Measurements from ENCODE around the gene PGAM1. TPM values are rescaled to one million over a fixed set of nuclear protein-coding genes. Genes with fewer than 3 reads are reported as not detected.
A peak's percentile ranks its signal among the peaks of the same experiment; 100 is the strongest.

Gene PGAM1
- total and polyA plus RNA-seq, 2 of the 13 experiments (the other 11 are each of a cell fraction or from before 2014, with no cell fraction given) = 354 to 483 TPM

DNA sequence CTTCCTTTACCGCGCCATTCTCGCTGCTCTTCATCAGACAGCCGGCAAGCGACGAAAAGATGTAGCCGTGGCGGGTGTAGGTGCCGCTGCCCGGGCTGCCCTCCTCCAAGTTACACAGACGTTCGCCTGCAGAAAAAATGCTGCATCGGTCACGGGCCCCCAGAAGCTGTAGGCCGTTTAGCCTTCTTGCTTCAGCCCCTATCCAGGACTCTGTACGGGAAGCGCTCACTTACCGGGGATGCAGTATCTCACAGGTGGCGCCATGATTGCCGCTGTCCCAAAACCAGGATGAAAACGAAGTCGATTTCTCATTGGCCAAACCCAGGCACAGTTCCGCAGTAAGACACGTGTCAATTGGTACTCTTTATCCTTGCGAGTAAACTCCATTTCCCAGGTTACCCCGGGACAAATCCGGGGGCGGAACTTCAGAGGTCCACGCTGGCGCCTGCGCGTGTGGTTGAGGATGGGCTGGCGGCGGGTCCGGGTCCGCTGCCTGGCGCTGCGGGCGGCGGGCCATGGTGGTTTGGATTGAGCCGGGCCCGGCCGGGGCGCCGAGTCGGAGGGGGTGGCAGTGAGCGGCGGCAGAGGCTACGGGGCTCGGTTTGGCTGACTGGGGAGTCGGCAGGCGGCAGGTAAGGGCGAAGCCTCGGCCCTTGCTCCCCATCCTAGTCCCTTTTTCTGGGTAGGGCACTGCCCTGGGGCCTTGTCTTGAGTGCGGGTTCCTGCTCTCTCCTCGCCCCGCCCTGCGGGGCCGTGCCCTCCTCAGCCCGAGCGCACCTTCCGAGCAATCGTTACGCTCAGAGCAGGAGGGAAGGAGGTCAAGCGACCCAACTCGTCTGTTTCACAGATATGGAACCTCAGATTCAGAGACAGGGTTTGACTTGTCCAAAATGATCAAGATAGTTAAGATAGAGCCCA, 20.0 kb downstream of the PGAM1 start, which contains the start of the genes EXOSC1 and ZDHHC16 (continued):
- TF ChIP-seq, protein P1, sequence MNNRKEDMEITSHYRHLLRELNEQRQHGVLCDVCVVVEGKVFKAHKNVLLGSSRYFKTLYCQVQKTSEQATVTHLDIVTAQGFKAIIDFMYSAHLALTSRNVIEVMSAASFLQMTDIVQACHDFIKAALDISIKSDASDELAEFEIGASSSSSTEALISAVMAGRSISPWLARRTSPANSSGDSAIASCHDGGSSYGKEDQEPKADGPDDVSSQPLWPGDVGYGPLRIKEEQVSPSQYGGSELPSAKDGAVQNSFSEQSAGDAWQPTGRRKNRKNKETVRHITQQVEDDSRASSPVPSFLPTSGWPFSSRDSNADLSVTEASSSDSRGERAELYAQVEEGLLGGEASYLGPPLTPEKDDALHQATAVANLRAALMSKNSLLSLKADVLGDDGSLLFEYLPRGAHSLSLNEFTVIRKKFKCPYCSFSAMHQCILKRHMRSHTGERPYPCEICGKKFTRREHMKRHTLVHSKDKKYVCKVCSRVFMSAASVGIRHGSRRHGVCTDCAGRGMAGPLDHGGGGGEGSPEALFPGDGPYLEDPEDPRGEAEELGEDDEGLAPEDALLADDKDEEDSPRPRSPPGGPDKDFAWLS (CRISPR knock-in tag; IDR thresholded peaks at IDR 0.05; ENCODE audit: borderline replicate concordance) = no peak
- TF ChIP-seq, protein P2, sequence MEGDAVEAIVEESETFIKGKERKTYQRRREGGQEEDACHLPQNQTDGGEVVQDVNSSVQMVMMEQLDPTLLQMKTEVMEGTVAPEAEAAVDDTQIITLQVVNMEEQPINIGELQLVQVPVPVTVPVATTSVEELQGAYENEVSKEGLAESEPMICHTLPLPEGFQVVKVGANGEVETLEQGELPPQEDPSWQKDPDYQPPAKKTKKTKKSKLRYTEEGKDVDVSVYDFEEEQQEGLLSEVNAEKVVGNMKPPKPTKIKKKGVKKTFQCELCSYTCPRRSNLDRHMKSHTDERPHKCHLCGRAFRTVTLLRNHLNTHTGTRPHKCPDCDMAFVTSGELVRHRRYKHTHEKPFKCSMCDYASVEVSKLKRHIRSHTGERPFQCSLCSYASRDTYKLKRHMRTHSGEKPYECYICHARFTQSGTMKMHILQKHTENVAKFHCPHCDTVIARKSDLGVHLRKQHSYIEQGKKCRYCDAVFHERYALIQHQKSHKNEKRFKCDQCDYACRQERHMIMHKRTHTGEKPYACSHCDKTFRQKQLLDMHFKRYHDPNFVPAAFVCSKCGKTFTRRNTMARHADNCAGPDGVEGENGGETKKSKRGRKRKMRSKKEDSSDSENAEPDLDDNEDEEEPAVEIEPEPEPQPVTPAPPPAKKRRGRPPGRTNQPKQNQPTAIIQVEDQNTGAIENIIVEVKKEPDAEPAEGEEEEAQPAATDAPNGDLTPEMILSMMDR (CRISPR knock-in tag; IDR thresholded peaks at IDR 0.05) = peak; percentile 42
- TF ChIP-seq CBX5 (CRISPR knock-in tag; IDR thresholded peaks at IDR 0.05; ENCODE audit: borderline replicate concordance) = no peak
- no peak; the same call in 1 of the 2 replicates for TF ChIP-seq ZNF816 (CRISPR knock-in tag; IDR thresholded peaks at IDR 0.05; ENCODE audit: borderline replicate concordance)
- TF ChIP-seq, protein P3, sequence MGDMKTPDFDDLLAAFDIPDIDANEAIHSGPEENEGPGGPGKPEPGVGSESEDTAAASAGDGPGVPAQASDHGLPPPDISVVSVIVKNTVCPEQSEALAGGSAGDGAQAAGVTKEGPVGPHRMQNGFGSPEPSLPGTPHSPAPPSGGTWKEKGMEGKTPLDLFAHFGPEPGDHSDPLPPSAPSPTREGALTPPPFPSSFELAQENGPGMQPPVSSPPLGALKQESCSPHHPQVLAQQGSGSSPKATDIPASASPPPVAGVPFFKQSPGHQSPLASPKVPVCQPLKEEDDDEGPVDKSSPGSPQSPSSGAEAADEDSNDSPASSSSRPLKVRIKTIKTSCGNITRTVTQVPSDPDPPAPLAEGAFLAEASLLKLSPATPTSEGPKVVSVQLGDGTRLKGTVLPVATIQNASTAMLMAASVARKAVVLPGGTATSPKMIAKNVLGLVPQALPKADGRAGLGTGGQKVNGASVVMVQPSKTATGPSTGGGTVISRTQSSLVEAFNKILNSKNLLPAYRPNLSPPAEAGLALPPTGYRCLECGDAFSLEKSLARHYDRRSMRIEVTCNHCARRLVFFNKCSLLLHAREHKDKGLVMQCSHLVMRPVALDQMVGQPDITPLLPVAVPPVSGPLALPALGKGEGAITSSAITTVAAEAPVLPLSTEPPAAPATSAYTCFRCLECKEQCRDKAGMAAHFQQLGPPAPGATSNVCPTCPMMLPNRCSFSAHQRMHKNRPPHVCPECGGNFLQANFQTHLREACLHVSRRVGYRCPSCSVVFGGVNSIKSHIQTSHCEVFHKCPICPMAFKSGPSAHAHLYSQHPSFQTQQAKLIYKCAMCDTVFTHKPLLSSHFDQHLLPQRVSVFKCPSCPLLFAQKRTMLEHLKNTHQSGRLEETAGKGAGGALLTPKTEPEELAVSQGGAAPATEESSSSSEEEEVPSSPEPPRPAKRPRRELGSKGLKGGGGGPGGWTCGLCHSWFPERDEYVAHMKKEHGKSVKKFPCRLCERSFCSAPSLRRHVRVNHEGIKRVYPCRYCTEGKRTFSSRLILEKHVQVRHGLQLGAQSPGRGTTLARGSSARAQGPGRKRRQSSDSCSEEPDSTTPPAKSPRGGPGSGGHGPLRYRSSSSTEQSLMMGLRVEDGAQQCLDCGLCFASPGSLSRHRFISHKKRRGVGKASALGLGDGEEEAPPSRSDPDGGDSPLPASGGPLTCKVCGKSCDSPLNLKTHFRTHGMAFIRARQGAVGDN (CRISPR knock-in tag; IDR thresholded peaks at IDR 0.05) = peak; percentile 83
- TF ChIP-seq ETV6 (CRISPR knock-in tag; conservative IDR thresholded peaks at IDR 0.05) = no peak
- TF ChIP-seq ZNF263 (CRISPR knock-in tag; IDR thresholded peaks at IDR 0.05) = peak; percentile 46; the same call in 1 of the 2 replicates
- TF ChIP-seq ZSCAN25 (CRISPR knock-in tag; IDR thresholded peaks at IDR 0.05) = peak; percentile 72
- TF ChIP-seq, protein P4, sequence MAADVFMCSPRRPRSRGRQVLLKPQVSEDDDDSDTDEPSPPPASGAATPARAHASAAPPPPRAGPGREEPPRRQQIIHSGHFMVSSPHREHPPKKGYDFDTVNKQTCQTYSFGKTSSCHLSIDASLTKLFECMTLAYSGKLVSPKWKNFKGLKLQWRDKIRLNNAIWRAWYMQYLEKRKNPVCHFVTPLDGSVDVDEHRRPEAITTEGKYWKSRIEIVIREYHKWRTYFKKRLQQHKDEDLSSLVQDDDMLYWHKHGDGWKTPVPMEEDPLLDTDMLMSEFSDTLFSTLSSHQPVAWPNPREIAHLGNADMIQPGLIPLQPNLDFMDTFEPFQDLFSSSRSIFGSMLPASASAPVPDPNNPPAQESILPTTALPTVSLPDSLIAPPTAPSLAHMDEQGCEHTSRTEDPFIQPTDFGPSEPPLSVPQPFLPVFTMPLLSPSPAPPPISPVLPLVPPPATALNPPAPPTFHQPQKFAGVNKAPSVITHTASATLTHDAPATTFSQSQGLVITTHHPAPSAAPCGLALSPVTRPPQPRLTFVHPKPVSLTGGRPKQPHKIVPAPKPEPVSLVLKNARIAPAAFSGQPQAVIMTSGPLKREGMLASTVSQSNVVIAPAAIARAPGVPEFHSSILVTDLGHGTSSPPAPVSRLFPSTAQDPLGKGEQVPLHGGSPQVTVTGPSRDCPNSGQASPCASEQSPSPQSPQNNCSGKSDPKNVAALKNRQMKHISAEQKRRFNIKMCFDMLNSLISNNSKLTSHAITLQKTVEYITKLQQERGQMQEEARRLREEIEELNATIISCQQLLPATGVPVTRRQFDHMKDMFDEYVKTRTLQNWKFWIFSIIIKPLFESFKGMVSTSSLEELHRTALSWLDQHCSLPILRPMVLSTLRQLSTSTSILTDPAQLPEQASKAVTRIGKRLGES (CRISPR knock-in tag; IDR thresholded peaks at IDR 0.05; ENCODE audit: borderline replicate concordance) = no peak
- TF ChIP-seq MBD4 (IDR thresholded peaks at IDR 0.05; ENCODE audit: borderline replicate concordance, low read length) = no peak
- TF ChIP-seq GATAD2A (CRISPR knock-in tag; IDR thresholded peaks at IDR 0.05) = peak; percentile 17; the same call in 1 of the 2 replicates
- TF ChIP-seq ZSCAN21 (CRISPR knock-in tag; IDR thresholded peaks at IDR 0.05; ENCODE audit: borderline replicate concordance) = no peak
- TF ChIP-seq, protein P5, sequence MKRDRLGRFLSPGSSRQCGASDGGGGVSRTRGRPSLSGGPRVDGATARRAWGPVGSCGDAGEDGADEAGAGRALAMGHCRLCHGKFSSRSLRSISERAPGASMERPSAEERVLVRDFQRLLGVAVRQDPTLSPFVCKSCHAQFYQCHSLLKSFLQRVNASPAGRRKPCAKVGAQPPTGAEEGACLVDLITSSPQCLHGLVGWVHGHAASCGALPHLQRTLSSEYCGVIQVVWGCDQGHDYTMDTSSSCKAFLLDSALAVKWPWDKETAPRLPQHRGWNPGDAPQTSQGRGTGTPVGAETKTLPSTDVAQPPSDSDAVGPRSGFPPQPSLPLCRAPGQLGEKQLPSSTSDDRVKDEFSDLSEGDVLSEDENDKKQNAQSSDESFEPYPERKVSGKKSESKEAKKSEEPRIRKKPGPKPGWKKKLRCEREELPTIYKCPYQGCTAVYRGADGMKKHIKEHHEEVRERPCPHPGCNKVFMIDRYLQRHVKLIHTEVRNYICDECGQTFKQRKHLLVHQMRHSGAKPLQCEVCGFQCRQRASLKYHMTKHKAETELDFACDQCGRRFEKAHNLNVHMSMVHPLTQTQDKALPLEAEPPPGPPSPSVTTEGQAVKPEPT (CRISPR knock-in tag; IDR thresholded peaks at IDR 0.05; ENCODE audit: low read depth) = no peak
- 0 out of 2 replicates have a peak, but pooled peaks have one; percentile 51 for TF ChIP-seq TMF1 (CRISPR knock-in tag; IDR thresholded peaks at IDR 0.05; ENCODE audit: low read depth)

All from HepG2 (cell line).